GM19468 (cell line): Measurements from ENCODE around the gene SPATA24.
"Not testable (repeated sequence)": the region's sequence is repeated elsewhere in the genome, so short reads cannot be mapped to it uniquely, and the experiment has no call there.

Source experiments
- ATAC-seq: cut with Tn5 transposase; IDR thresholded peaks from one replicate; pipeline ENCODE4 v1.9.1; 2021; ENCODE audit warnings: mild to moderate bottlenecking, moderate library complexity, moderate number of reproducible peaks; ENCODE audit not compliant: unreplicated experiment; ENCODE audit errors: extremely low read depth

SPATA24 gene

GRCh38 chr5:139396691-139397090 is 7.2 kb downstream of the SPATA24 start:
- no peak for ATAC-seq

GRCh38 chr5:139395844-139396640 is 7.8 kb downstream of the SPATA24 start:
- no peak for ATAC-seq

GRCh38 chr5:139394654-139395566 is 9.0 kb downstream of the SPATA24 start, which contains the start of gene PROB1:
Gene PROB1, minus strand, starts transcription at chr5:139395104. Its CDS starts 23 bp downstream, at chr5:139395081.
- no peak for ATAC-seq

GRCh38 chr5:139394123-139394653 is 9.7 kb downstream of the SPATA24 start:
- ATAC-seq: no peak

- no peak for ATAC-seq
These were observed 10.3 kb downstream of the SPATA24 start for GRCh38 chr5:139393497-139394122.

- ATAC-seq: peak; percentile 19
These were observed 11.0 kb downstream of the SPATA24 start for GRCh38 chr5:139392678-139393496.

GRCh38 chr5:139392324-139392677 is 11.6 kb downstream of the SPATA24 start:
- peak; percentile 7 for ATAC-seq

GRCh38 chr5:139391570-139392323 is 12.1 kb downstream of the SPATA24 start:
- ATAC-seq: no peak

- ATAC-seq: no peak
These were observed 13.0 kb downstream of the SPATA24 start for GRCh38 chr5:139390639-139391569.

- ATAC-seq: no peak
These were observed 13.9 kb downstream of the SPATA24 start, which contains the start of gene MZB1 for GRCh38 chr5:139389701-139390638. Gene MZB1, minus strand, starts transcription at chr5:139389913. Its CDS starts 57 bp downstream, at chr5:139389856.

GRCh38 chr5:139388198-139388821 is 15.6 kb downstream of the SPATA24 start:
- ATAC-seq: no peak

GRCh38 chr5:139387611-139388197 is 16.2 kb downstream of the SPATA24 start:
- no peak for ATAC-seq

GRCh38 chr5:139386956-139387355 is 16.9 kb downstream of the SPATA24 start:
- ATAC-seq: not testable (repeated sequence)

GRCh38 chr5:139386050-139386438 is 17.8 kb downstream of the SPATA24 start:
- no peak for ATAC-seq

GRCh38 chr5:139385061-139386049 is 18.5 kb downstream of the SPATA24 start:
- no peak for ATAC-seq
